ENCODE data around the gene PLEKHH1.

The PLEKHH1 gene

GRCh38 chr14:67532998-67533753 is at the start of gene PLEKHH1:
Gene PLEKHH1, plus strand, starts transcription at chr14:67533290. Its CDS starts 8,578 bp downstream, at chr14:67541868.
- DNase-seq (ENCODE audit: low spot score): peak; percentile 73

GRCh38 chr14:67483579-67484285 is 49.4 kb upstream of the PLEKHH1 start:
- DNase-seq (ENCODE audit: low spot score): no peak

GRCh38 chr14:67485501-67486095 is 47.5 kb upstream of the PLEKHH1 start:
- DNase-seq (ENCODE audit: low spot score): no peak

- no peak for DNase-seq (ENCODE audit: low spot score)
Observed at GRCh38 chr14:67486890-67487289, 46.2 kb upstream of the PLEKHH1 start.

GRCh38 chr14:67487332-67487731 is 45.8 kb upstream of the PLEKHH1 start:
- no peak for DNase-seq (ENCODE audit: low spot score)

- DNase-seq (ENCODE audit: low spot score): no peak
Observed at GRCh38 chr14:67487937-67488893, 44.9 kb upstream of the PLEKHH1 start, which contains the start of gene TMEM229B. Gene TMEM229B, minus strand, starts transcription at chr14:67488721. Its CDS starts 14,798 bp downstream, at chr14:67473923.

- no peak for DNase-seq (ENCODE audit: low spot score)
Observed at GRCh38 chr14:67490196-67490595, 42.9 kb upstream of the PLEKHH1 start.

GRCh38 chr14:67491285-67491684 is 41.8 kb upstream of the PLEKHH1 start:
- no peak for DNase-seq (ENCODE audit: low spot score)

- DNase-seq (ENCODE audit: low spot score): no peak
Observed at GRCh38 chr14:67491741-67492507, 41.2 kb upstream of the PLEKHH1 start.

GRCh38 chr14:67492538-67492937 is 40.6 kb upstream of the PLEKHH1 start:
- DNase-seq (ENCODE audit: low spot score): no peak

- no peak for DNase-seq (ENCODE audit: low spot score)
Observed at GRCh38 chr14:67493092-67493717, 39.9 kb upstream of the PLEKHH1 start.

- DNase-seq (ENCODE audit: low spot score): no peak
Observed at GRCh38 chr14:67495827-67496226, 37.3 kb upstream of the PLEKHH1 start.

GRCh38 chr14:67497216-67497615 is 35.9 kb upstream of the PLEKHH1 start:
- DNase-seq (ENCODE audit: low spot score): no peak

GRCh38 chr14:67497716-67498115 is 35.4 kb upstream of the PLEKHH1 start:
- DNase-seq (ENCODE audit: low spot score): no peak

GRCh38 chr14:67500981-67501380 is 32.1 kb upstream of the PLEKHH1 start:
- DNase-seq (ENCODE audit: low spot score): no peak

- DNase-seq (ENCODE audit: low spot score): no peak
Observed at GRCh38 chr14:67501670-67502069, 31.4 kb upstream of the PLEKHH1 start.

- DNase-seq (ENCODE audit: low spot score): no peak
Observed at GRCh38 chr14:67502867-67503266, 30.2 kb upstream of the PLEKHH1 start.

- DNase-seq (ENCODE audit: low spot score): no peak
Observed at GRCh38 chr14:67503331-67503730, 29.8 kb upstream of the PLEKHH1 start.

GRCh38 chr14:67505254-67505653 is 27.8 kb upstream of the PLEKHH1 start:
- no peak for DNase-seq (ENCODE audit: low spot score)

- DNase-seq (ENCODE audit: low spot score): no peak
Observed at GRCh38 chr14:67508956-67509355, 24.1 kb upstream of the PLEKHH1 start.

- DNase-seq (ENCODE audit: low spot score): no peak
Observed at GRCh38 chr14:67510121-67510520, 23.0 kb upstream of the PLEKHH1 start.

All from left forelimb (tissue), 1 donor.